ENCODE measurements around the gene SQOR.
A peak's percentile ranks its signal among the peaks of the same experiment; 100 is the strongest.

SQOR gene

DNA sequence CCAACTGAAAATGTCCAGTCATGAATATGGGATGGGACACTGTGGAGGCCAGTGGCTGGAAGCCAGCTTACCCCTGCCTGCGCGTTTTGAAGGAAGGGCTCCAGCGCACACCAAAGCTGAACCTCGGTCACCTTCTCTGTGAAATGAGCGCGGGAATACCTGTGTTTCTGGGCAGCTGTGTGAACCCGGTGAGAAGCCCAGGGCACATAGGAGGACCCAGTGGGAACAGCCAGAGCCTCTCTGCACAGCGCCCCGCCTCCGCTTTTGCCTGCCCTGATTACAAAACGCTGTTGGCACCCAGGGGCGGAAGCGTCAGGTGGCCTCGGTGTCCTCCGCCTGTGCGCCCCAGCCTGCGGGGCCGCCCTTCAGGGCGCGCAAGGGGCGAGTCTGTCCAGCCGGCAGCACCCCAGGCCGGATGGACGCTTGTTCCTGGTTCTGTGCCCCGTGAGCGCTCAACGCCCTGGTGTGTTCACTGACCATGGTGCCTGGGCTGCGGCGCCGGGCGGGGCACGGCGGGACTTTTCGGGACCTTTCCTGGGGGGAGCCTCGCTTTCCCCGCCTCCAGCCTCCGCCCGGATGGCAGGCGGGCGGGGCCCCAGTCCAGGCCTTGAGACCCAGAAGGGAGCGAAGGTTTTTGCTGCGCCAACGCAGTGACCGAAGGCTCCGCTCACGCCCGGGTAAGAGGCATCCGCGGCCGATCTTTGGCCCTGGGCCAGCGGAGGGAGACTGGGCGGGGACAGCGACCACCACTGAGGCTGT lies at the start of gene SQOR:
SQOR (plus strand) TSS at position 598 of the 759 bp plus-strand sequence. CDS start 23,895 bp downstream, outside the sequence.
- DNase-seq (ENCODE audit: low spot score): peak; percentile 72

DNA sequence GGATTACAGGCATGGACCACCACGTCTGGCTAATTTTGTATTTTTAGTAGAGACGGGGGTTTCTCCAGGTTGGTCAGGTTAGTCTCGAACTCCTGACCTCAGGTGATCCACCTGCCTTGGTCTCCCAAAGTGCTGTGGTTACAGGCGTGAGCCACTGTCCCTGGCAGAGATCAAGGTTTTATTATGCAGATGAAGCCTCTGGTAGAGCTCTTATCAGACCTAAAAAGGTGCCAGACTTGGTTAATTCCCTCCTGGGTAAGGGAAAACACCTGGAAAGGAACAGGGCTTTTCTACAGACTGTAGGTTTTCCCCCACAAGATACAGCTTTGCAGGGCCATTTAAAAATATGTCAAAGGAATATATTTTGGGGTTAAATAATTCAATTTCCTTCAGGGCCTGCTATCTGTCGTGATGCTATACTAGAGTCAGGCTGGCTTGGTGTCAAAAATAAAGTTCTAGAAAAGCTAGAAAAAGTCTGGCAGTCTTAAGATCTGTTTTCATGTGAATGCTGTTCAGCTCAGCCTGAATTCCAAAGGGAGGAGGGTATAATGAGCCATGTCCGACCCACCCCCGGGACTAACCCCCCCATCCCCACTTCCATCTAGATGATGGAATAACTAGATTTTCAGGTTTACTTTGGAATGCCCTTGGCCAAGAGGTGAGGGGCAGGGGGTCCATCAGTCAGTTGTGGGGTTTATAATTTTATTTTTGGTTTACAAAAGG lies 49.6 kb upstream of the SQOR start:
- DNase-seq (ENCODE audit: low spot score): no peak

DNA sequence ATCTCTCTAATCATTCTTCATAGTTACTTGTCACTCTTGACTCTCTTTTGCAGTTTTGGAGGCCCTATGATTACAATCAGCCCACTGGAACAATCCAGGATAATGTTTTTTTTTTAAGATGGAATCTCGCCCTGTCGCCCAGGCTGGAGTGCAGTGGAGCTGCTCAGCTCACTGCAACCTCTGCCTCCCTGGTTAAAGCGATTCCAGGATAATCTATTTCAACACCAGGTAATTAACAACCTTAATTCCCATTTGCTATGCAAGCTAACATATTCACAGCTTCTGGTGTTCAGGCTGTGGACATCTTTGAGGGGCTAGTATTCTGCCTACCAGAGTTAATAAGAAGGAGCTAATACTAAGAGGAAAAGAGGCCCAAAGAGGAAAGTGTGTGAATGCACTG lies 48.7 kb upstream of the SQOR start:
- no peak for DNase-seq (ENCODE audit: low spot score)

DNA sequence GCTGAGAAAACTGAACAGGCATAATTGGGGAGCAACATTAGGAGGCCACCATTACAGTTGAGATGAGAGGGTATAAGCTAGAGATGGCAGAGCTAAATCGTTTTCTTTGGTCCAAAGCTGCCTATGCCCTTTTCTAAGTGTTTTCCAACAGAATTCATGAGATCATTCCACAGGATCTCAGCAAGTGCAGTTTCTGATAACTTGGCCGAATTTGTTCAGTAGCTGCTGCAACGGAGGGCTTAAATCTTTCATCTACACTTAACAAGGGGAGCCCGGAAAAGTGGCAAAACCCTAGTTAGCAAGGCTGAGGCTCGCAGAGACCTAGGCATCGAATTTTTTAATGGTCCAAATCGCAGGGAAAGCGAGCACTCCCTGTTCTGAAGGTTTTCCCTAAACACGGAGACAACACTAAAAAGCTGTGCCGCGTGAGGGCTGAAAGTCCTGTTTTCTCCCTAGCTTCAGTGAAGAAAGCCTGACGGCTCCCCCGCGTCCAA lies 48.2 kb upstream of the SQOR start:
- DNase-seq (ENCODE audit: low spot score): no peak

DNA sequence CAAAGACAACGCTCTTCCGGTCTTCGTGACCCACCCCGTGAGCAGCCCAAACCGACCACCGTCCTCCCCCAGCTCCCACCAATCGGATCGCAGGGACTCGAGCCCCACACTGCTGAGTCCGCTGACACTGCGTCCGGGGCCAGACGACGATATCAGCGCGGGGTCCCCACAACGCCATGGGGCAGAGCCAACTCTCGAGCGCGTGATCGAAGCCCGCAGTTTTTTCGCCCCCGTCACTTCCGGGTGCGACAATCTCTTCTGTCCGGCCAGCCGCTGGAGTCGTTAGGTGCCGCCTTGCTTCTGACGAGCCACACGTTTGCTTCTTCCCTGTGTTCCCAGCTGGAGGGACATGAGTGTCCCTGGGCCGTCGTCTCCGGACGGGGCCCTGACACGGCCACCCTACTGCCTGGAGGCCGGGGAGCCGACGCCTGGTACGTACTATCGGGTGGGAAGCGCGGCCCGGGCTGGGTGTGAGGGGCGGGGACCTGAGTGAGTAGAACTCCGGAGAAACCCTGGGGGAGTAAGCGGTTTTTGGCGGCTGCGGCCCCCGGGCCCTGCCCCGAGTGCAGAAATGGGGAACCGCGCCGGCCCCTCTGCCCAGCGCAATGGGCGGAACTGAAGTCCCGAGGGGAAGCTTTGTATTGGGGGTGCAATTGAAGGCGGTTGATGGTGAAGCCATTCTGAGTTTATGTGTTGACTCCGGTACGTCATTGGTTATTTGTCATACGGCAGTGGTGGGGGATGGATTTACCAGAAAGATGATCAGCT lies 47.5 kb upstream of the SQOR start, which contains the start of gene BLOC1S6:
BLOC1S6 (plus strand) TSS at position 285 of the 768 bp plus-strand sequence; CDS start at position 350, 65 bp downstream.
- peak; percentile 77 for DNase-seq (ENCODE audit: low spot score)

DNA sequence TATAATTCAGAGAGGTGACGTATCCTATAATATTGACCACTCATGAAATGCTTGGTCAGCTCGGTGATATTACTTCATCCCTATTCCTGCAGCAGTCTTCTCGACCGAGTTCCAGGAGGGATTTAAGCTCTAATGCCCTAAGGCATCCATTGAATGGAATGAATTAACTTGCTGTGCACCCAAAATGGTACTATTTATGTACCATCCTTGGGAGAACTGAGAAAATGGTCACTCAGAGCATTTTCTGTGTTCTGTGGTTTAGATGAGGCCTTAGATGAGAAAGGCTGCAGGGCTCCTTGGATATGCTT lies 47.0 kb upstream of the SQOR start:
- no peak for DNase-seq (ENCODE audit: low spot score)

DNA sequence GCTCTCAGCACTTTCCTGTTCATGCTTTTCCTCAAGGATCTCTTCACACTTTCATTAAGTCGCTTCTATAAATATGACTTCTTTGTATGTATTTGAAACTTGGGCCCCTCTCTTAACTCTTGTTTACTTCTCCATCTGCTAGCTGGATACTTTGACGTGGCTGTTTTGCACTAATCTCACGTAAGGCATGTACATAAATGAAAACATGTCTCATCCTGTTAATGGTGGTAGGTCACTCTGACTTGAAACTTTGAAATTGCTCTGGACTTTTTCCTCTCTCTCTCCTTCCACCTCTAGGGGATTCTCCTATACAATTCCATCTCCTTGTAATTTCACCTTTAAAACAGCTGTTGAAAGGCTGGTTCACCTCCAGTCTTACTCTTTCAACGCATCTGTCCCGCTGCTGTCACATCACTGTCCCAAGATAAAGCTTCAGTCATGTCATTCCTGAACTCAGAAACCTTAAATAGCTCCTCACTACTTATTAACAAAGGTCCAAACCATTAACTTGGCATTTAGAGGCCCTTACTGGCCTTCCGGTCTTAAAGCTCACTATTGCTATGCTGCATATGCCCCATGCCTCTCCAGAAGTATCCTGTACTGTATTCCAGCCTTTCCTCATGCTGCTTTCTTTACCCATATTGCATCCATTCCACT lies 46.5 kb upstream of the SQOR start:
- DNase-seq (ENCODE audit: low spot score): no peak

DNA sequence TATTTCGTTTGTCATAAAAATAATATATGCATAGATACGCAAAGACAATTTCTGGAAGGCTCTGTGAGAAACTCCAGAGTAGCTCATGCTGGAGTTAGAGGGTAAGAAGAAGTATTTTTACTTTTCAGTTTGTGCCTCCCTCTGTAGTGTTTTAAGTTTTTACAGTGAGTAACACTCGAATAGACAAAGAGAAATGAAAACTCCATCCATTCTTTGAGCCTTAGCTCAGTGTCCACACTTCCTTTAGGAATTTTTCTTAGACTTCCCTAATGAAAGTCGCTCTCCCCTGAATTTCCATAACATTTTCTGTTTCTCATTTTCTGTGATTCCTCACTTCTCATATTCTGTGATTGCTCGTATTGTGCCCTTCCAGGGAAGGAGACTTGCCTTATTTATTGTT lies 45.6 kb upstream of the SQOR start:
- DNase-seq (ENCODE audit: low spot score): peak; percentile 15

DNA sequence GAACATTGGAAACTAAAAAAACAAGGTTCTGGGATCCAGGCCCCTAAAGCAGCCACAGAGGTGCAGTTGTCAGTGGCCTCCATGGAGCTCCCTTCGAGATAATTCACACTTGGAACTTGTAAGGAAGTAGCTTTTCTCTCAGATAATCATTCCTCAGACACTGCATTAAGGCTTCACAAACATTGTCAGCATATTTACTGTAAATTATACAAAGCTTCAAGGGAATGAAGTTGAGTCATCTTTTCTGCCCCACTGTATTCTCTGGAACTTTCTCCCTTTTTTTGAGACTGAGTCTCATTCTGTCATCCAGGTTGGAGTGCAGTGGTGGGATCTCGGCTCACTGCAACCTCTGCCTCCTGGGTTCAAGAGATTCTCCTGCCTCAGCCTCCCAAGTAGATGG lies 40.5 kb upstream of the SQOR start:
- no peak for DNase-seq (ENCODE audit: low spot score)

DNA sequence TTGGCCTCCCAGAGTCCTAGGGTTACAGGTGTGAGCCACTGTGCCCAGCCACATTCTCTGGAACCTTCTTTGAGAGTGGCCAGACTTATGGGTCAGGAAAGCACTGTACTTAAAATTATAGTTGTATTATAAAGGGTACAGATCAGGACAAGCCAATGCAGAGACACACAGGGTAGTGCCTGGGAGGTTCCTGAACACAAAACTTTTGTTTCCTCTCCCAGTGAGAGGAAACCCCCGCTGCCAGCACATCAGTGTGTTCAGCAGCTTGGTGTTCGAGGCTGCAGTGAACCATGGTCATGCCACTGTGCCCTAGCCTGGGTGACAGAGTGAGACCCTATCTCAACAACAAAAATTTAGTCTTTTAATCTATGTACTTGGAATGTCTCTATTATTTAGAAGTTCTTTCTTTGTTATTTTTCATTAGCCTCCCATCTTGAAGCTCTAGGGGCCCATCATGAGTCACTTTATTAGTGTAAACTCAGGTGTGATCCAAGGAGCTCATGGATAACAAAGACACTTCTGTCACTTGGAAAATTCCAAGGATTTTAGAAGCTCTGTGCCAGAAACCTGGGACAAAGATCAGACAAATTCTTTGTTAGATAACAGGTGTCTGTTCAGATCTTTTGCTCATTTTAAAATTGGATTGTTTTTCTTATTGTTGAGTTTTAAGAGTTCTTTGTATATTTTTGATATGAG lies 39.8 kb upstream of the SQOR start:
- no peak for DNase-seq (ENCODE audit: low spot score)

DNA sequence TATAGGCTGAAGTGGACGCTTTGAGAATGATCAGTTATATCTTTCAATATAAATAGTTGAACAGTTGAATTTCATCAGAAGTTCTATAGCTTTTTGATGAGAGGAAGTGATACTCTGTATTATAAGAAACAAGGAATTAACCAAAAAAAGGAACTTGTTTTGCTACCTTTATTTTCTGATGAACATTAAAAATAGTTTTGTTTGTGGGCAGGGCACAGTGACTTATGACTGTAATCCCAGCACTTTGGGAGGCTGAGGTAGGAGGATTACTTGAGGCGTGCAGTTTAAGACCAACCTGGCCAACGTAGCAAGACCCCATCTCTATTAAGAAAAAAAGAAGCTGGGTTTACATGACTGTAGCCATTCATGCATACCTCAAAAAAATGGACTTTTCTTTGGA lies 30.9 kb upstream of the SQOR start:
- DNase-seq (ENCODE audit: low spot score): no peak

DNA sequence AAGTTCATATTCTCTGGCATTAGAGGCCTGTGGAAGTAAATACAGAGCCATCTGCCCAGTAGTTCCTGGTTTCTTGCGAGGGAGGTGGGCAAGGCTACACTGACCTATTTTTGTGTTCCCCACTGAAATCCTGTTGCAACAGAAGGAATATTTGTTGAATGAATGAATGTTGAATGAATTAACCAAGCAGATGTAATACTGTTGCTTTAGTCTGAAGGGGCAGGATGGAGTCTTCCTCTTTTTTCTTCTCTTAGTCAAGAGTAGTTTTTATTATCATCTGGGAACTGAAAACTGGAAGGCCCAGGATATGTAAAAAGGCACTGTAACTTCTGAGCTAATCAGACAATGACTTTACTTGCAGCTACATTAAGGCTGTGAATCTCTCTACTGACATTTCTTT lies 30.5 kb upstream of the SQOR start:
- DNase-seq (ENCODE audit: low spot score): no peak

DNA sequence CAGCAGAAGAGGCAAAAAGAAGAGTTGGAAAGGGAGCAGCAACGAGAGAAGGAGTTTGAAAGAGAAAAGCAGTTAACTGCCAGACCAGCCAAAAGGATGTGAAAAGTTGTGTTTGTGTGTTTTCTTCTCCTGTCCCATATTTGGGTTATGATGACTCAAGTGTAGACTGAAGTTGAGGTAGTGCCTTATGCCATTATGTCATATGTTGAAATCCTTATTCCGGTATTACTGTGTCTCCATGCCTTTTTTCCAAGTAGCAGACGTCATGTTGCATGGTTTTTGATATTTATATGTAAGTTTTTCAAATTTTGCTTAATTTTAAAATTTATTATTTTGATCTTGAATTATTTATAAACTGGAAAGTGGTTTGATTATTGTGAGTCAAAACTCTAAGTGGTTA lies 28.4 kb upstream of the SQOR start:
- DNase-seq (ENCODE audit: low spot score): no peak

DNA sequence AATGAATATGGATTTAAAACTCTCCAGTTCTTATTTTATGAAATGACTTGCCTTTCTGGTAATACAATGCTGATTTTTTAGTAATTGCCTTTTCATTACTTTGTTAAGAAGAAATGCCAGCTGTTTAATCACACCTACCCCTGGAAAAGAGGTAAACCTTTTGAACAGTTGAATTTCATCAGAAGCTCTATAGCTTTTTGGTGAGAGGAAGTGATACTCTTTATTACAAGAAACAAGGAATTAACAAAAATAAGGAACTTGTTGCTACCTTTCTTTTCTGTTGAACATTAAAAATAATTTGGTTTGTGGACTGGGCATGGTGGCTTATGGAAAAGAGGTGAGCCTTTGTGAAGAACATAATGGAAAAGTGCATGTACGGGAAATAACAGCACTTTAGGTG lies 28.0 kb upstream of the SQOR start:
- DNase-seq (ENCODE audit: low spot score): no peak

DNA sequence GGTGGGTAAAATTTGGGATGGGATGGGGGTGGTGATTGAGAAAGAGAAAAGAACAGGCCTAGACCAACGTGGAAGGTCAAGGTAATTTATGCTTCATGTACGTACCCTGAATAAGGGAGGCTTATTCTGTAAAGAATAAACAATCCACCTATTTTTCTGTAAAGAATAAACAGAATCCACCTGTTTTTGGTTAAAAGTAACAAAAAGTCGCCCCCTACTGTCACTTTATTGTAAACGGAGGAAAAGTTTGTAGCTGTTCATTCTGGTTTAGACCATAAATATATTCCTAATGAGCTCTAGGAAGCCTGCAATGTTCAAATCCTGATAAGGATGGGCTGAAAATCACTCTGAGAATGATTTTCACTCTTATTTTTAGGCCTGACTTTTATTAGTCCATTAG lies 23.5 kb upstream of the SQOR start:
- DNase-seq (ENCODE audit: low spot score): peak; percentile 8

DNA sequence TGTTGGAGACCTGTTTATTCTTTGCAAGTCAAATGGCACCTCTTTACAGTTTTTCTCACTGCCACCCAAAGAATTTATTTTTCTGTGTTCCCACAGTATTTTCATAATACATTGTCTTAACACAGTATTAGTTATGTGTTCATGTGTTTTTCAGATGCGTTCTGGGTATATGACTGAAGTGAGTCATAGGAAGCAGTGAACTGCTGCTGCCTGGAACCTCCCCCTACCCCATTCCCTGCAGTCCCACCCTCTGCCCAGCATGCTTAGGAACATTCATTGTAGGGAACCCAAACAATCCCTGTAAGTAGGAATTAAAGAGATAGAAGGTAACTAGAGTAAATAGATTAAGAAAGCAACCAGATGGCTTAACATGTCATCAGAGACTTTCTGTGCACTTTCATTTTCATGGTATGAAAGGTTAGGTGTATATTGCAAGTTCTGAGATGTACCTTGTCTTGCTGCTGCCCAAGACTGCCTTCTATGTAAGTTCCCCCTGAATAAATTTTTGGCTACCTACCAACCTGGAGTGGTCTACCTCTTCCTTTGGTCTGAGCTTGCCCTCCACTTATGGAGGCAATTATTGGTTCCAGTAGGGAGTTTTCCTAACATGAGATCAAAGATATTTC lies 21.9 kb upstream of the SQOR start:
- DNase-seq (ENCODE audit: low spot score): peak; percentile 34

DNA sequence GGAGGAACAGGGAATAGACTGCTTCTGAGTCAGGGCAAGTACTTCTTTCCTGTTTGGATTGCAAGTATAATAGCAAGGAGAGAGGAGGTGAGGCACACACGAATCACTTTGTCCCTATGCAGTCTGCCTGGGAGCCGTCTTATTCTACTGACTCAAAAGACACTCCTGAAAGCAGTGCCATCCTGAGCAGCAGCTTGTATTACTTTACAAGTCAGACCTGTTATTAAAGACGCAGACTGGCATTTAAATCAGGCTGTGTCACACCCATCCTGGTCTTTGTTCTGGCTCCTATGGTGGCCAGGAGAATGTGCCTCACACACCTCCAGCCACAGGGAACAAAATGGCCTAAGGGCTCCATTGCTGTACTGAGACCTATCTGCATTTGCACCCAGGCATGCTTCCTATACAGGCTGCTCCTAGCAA lies 17.9 kb upstream of the SQOR start:
- no peak for DNase-seq (ENCODE audit: low spot score)

DNA sequence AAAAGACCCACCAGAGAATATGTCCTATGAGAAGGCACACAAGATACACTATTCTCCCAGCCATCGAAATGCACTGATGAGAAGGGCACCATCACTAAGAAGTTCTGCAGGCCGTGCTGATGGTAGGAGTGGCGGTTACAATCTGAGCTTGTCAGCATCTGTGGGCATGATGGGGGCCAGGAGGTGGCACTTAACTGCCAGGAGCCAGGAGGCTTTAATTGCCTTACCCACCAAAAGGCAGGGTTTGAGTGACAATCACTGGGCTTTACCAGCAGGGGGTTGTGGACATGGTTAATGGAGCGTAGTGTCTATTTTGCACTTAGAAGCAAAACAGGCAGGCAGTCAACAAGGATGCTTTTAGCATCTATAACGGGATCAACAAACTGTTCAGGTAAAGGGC lies 16.0 kb upstream of the SQOR start:
- no peak for DNase-seq (ENCODE audit: low spot score)

DNA sequence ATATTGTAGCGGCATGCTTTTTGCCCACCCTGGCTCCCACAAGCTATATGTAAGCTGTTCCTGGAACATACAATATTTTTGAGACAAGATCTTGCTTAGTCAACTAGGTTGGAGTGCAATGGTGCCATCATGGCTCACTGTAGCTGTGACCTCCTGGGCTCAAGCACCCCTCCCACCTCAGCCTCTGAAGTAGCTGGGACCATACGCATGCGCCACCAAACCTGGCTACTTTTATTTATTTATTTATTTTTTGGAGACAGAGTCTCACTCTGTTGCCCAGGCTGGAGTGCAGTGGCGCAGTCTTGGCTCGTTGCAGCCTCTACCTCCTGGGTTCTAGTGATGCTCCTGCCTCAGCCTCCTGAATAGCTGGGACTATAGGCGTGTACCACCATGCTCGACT lies 6.7 kb upstream of the SQOR start:
- DNase-seq (ENCODE audit: low spot score): no peak

DNA sequence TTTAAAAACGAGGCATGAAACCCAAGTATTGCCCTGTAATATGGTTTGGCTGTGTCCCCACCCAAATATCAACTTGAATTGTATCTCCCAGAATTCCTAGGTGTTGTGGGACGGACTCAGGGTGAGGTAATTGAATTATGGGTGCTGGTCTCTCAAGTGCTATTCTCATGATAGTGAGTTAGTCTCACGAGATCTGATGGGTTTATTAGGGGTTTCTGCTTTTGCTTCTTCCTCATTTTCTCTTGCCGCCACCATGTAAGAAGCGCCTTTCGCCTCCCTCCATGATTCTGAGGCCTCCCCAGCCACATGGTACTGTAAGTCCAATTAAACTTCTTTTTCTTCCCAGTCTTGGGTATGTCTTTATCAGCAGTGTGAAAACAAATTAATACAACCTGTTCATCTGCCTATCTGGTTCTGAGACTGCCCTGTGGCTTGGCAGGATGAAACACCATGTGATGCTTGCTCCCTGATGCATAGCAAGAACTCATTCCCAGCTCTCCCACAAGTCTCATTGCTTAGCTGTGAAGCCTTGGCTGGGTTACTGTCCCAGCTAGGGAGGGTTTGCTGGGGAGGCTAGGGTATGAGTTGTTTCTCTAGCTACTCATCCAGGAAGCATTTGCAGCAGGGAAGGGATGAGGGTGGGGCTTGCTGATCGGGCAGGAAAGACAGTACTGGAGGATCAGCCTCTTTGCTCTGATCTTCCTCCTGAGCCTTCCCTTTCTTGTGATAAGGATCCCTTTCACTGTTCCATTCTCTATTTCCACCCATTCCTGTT lies 3.7 kb upstream of the SQOR start:
- DNase-seq (ENCODE audit: low spot score): peak; percentile 65

All from hepatic stellate cell (primary cell).